Esophagus muscularis mucosa (tissue), 4 donors: Measurements from ENCODE around the gene HTR3C. TPM values are rescaled to one million over a fixed set of nuclear protein-coding genes. Genes with fewer than 3 reads are reported as not detected.
"Not testable (repeated sequence)": the region's sequence is repeated elsewhere in the genome, so short reads cannot be mapped to it uniquely, and the experiment has no call there.

ENCODE experiments used
- DNase-seq: peaks from one replicate; pipeline ENCODE4 v3.0.0-alpha.2; 2017; ENCODE audit errors: extremely low spot score
- H3K27ac ChIP-seq, 4 donors: fragments of 200-600 bp; sonication (generic); replicated peaks in 1 of 4; 1 replicate in 3 of 4; 2 replicates in 1 of 4; pipeline ENCODE4 v1.5.1; 2016 to 2019; ENCODE audit warnings: mild to moderate bottlenecking in 1 of 4
- H3K27me3 ChIP-seq, 4 donors: fragments of 200-600 bp; sonication (generic); one replicate each; pipeline versions ENCODE4 v1.5.1 to v1.6.0; 2016 to 2019
- H3K36me3 ChIP-seq, 4 donors: fragments of 200-600 bp; sonication (generic); one replicate each; pipeline ENCODE4 v1.5.1; 2016 to 2019
- H3K4me1 ChIP-seq, 4 donors: fragments of 200-600 bp; sonication (generic); one replicate each; pipeline ENCODE4 v1.5.1; 2016 to 2019
- H3K4me3 ChIP-seq, 4 donors: fragments of 200-600 bp; sonication (generic); 1 replicate in 2 of 4; 2 replicates in 2 of 4; pipeline ENCODE4 v1.5.1; 2016 to 2019; ENCODE audit warnings: mild to moderate bottlenecking in 4 of 4, moderate library complexity in 1 of 4
- H3K9me3 ChIP-seq, 4 donors: fragments of 200-600 bp; sonication (generic); 1 replicate in 3 of 4; 2 replicates in 1 of 4; pipeline ENCODE4 v1.5.1; 2016 to 2019
- CTCF ChIP-seq, 3 experiments: fragments of 200-600 bp in 2 of 3; fragments of 450-650 bp in 1 of 3; sonication (generic) in 2 of 3; IDR thresholded peaks; one replicate each; pipeline ENCODE4 v1.5.1; 2017 to 2019; ENCODE audit warnings: antibody characterized with exemption in 3 of 3, mild to moderate bottlenecking in 2 of 3, moderate library complexity in 1 of 3
- EP300 ChIP-seq: sonication (generic); formaldehyde crosslinking; IDR thresholded peaks from one replicate; pipeline ENCODE4 v1.6.1; 2017; ENCODE audit warnings: antibody characterized with exemption
- POLR2A ChIP-seq: fragments of 450-650 bp; IDR thresholded peaks from one replicate; pipeline ENCODE4 v1.6.1; 2017; ENCODE audit warnings: antibody characterized with exemption, moderate library complexity, mild to moderate bottlenecking, low read depth
- POLR2AphosphoS5 ChIP-seq, 2 donors: sonication (generic); formaldehyde crosslinking; IDR thresholded peaks; one replicate each; pipeline ENCODE4 v1.6.1; 2017; ENCODE audit warnings: antibody characterized with exemption in 2 of 2
- WGBS: methylation state at CpG from one replicate; pipeline ENCODE4 v1.1.5; 2018; 5-methylcytosine and 5-hydroxymethylcytosine counted together
- intact Hi-C: fragments of 100-400 bp; cut with DNase I; formaldehyde crosslinking; loops from one replicate; pipeline ENCODE4 v1.15.1; 2023
- total RNA-seq, 4 donors: library from RNA; depleted of rRNA; stranded (reverse); fragments of >200 nt; gene quantifications; one replicate each; pipeline versions ENCODE4 v1.1.0 to v1.2.1, GENCODE V29; 2016

The HTR3C gene
- not detected for total RNA-seq

GRCh38 chr3:184052767-184053166, at the start of gene HTR3C:
Gene HTR3C, plus strand, starts transcription at chr3:184053047. Its CDS starts 34 bp downstream, at chr3:184053081.
- no peak within 1 kb of the TSS for H3K4me3 ChIP-seq
- intact Hi-C loops: no loop called here
- WGBS: 68% methylated on average over 4 of the region's 4 CpGs
- H3K9me3 ChIP-seq: no peaks in the 10 kb centered on the region
- H3K27ac ChIP-seq: no peak within 1 kb of the TSS
- H3K36me3 ChIP-seq: no peaks in the 10 kb centered on the region
- no peaks in the 10 kb centered on the region for H3K4me1 ChIP-seq
- H3K27me3 ChIP-seq: no peaks in the 10 kb centered on the region
- DNase-seq: no peak
- TF ChIP-seq POLR2A (no peak), CTCF (IDR thresholded peaks at IDR 0.05) (no peak), POLR2AphosphoS5 (IDR thresholded peaks at IDR 0.05) (no peak), EP300 (no peak)

GRCh38 chr3:184003187-184003967, 49.5 kb upstream of the HTR3C start:
- DNase-seq: no peak
- Histone ChIP-seq H3K27ac (no peak overlapping the region), H3K4me3 (no peak overlapping the region), H3K9me3 (no peaks in the 10 kb centered on the region), H3K4me1 (peaks cover 14 to 37% (median 18%) of the 10 kb centered on the region in 4 donors), H3K36me3 (peaks cover 0 to 18% (median 2%) of the 10 kb centered on the region in 4 donors), H3K27me3 (no peaks in the 10 kb centered on the region)
- intact Hi-C loops: no loop called here
- 92% methylated on average over 5 of the region's 5 CpGs for WGBS
- TF ChIP-seq POLR2A (no peak), EP300 (no peak), POLR2AphosphoS5 (IDR thresholded peaks at IDR 0.05) (no peak)

GRCh38 chr3:184004476-184004875, 48.4 kb upstream of the HTR3C start:
- WGBS: 79% methylated on average over 2 of the region's 2 CpGs
- no peak for TF ChIP-seq EP300
- no peak for TF ChIP-seq POLR2A
- no peak for TF ChIP-seq POLR2AphosphoS5 (IDR thresholded peaks at IDR 0.05)
- TF ChIP-seq CTCF (IDR thresholded peaks at IDR 0.05): no peak
- H3K4me3 ChIP-seq: no peak overlapping the region
- H3K27ac ChIP-seq: no peak overlapping the region
- no peaks in the 10 kb centered on the region for H3K27me3 ChIP-seq
- no peak for DNase-seq
- H3K9me3 ChIP-seq: no peaks in the 10 kb centered on the region
- peaks cover 11 to 37% (median 18%) of the 10 kb centered on the region in 4 donors for H3K4me1 ChIP-seq
- peaks cover 0 to 21% (median 11%) of the 10 kb centered on the region in 4 donors for H3K36me3 ChIP-seq
- intact Hi-C loops: no loop called here

- peaks cover 0 to 25% (median 22%) of the 10 kb centered on the region in 4 donors for H3K36me3 ChIP-seq
- DNase-seq: no peak
- intact Hi-C loops: no loop called here
- 50% methylated on average over 11 of the region's 11 CpGs for WGBS
- H3K4me1 ChIP-seq: peaks cover 11 to 37% (median 18%) of the 10 kb centered on the region in 4 donors
- no peaks in the 10 kb centered on the region for H3K27me3 ChIP-seq
- peak overlapping the region; percentile 17 to 40 (median 24) for H3K4me3 ChIP-seq
- TF ChIP-seq CTCF (IDR thresholded peaks at IDR 0.05) (no peak), POLR2A (no peak), EP300 (no peak)
- peak overlapping the region in 1 of 4 donors; percentile 1 for H3K27ac ChIP-seq
- H3K9me3 ChIP-seq: no peaks in the 10 kb centered on the region
Measured at GRCh38 chr3:184005941-184006507, 46.8 kb upstream of the HTR3C start.

GRCh38 chr3:184007143-184007813, 45.6 kb upstream of the HTR3C start:
- H3K27ac ChIP-seq, DNase-seq, intact Hi-C loops, H3K4me3 ChIP-seq, H3K27me3 ChIP-seq, H3K9me3 ChIP-seq: not testable (repeated sequence)
- H3K36me3 ChIP-seq: peaks cover 0 to 37% (median 30%) of the 10 kb centered on the region in 4 donors
- WGBS: 93% methylated on average over 11 of the region's 11 CpGs
- peaks cover 11 to 37% (median 18%) of the 10 kb centered on the region in 4 donors for H3K4me1 ChIP-seq
